ENCODE measurements around the gene BRD7.

BRD7 gene

GRCh38 chr16:50393858-50394802 is 25.3 kb upstream of the BRD7 start:
- no peak for TF ChIP-seq CTCF (IDR thresholded peaks at IDR 0.05; ENCODE audit: insufficient read depth, low read length, poor library complexity, severe bottlenecking)
- Histone ChIP-seq H3K27me3 (replicated peaks; ENCODE audit: control insufficient read depth, insufficient read depth, low read length) (no peaks in the 10 kb centered on the region), H3K4me3 (replicated peaks; ENCODE audit: low read depth, low read length) (no peak overlapping the region), H3K36me3 (ENCODE audit: control insufficient read depth, insufficient read depth, low read length) (no peaks in the 10 kb centered on the region)
- DNase-seq (ENCODE audit: extremely low read depth, insufficient read length), result no peak

- no peak for DNase-seq (ENCODE audit: extremely low read depth, insufficient read length)
- H3K4me3 ChIP-seq (replicated peaks; ENCODE audit: low read depth, low read length), result no peak overlapping the region
- no peak for TF ChIP-seq CTCF (IDR thresholded peaks at IDR 0.05; ENCODE audit: insufficient read depth, low read length, poor library complexity, severe bottlenecking)
- no peaks in the 10 kb centered on the region for H3K27me3 ChIP-seq (replicated peaks; ENCODE audit: control insufficient read depth, insufficient read depth, low read length)
- no peaks in the 10 kb centered on the region for H3K36me3 ChIP-seq (ENCODE audit: control insufficient read depth, insufficient read depth, low read length)
Measured at GRCh38 chr16:50393416-50393815, 24.6 kb upstream of the BRD7 start.

GRCh38 chr16:50390914-50391716 is 22.3 kb upstream of the BRD7 start:
- DNase-seq (ENCODE audit: extremely low read depth, insufficient read length), result no peak
- Histone ChIP-seq H3K4me3 (replicated peaks; ENCODE audit: low read depth, low read length) (no peak overlapping the region), H3K36me3 (ENCODE audit: control insufficient read depth, insufficient read depth, low read length) (no peaks in the 10 kb centered on the region), H3K27me3 (replicated peaks; ENCODE audit: control insufficient read depth, insufficient read depth, low read length) (no peaks in the 10 kb centered on the region)
- no peak for TF ChIP-seq CTCF (IDR thresholded peaks at IDR 0.05; ENCODE audit: insufficient read depth, low read length, poor library complexity, severe bottlenecking)

GRCh38 chr16:50390371-50390771 is 21.6 kb upstream of the BRD7 start:
- TF ChIP-seq CTCF (IDR thresholded peaks at IDR 0.05; ENCODE audit: insufficient read depth, low read length, poor library complexity, severe bottlenecking), result no peak
- DNase-seq (ENCODE audit: extremely low read depth, insufficient read length), result no peak
- H3K36me3 ChIP-seq (ENCODE audit: control insufficient read depth, insufficient read depth, low read length), result no peaks in the 10 kb centered on the region
- H3K27me3 ChIP-seq (replicated peaks; ENCODE audit: control insufficient read depth, insufficient read depth, low read length), result no peaks in the 10 kb centered on the region
- H3K4me3 ChIP-seq (replicated peaks; ENCODE audit: low read depth, low read length), result no peak overlapping the region

GRCh38 chr16:50389900-50390299 is 21.1 kb upstream of the BRD7 start:
- no peaks in the 10 kb centered on the region for H3K27me3 ChIP-seq (replicated peaks; ENCODE audit: control insufficient read depth, insufficient read depth, low read length)

More at GRCh38 chr16:50389900-50390299, 21.1 kb upstream of the BRD7 start:
- H3K36me3 ChIP-seq (ENCODE audit: control insufficient read depth, insufficient read depth, low read length), result no peaks in the 10 kb centered on the region
- no peak for DNase-seq (ENCODE audit: extremely low read depth, insufficient read length)
- TF ChIP-seq CTCF (IDR thresholded peaks at IDR 0.05; ENCODE audit: insufficient read depth, low read length, poor library complexity, severe bottlenecking), result no peak
- no peak overlapping the region for H3K4me3 ChIP-seq (replicated peaks; ENCODE audit: low read depth, low read length)

All from GM06990 (cell line).